CD8-positive, alpha-beta memory T cell (primary cell): ENCODE results near the gene ITGA4. TPM values are rescaled to one million over a fixed set of nuclear protein-coding genes. Genes with fewer than 3 reads are reported as not detected.

Experiments
- CTCF ChIA-PET: fragments of 350-600 bp; sonication (Branson Sonifier 250); formaldehyde crosslinking; loops from one replicate; lab custom pipeline; 2021; ENCODE audit warnings: antibody characterized with exemption; lab: Charles Lee
- POLR2A ChIA-PET: fragments of 350-600 bp; sonication (Branson Sonifier 250); formaldehyde crosslinking; loops from one replicate; lab custom pipeline; 2021; ENCODE audit warnings: antibody characterized with exemption; lab: Charles Lee
- DNase-seq, 5 donors: peaks; one replicate each; pipeline versions ENCODE4 v3.0.0 to v3.0.0-alpha.2; 2020 to 2022; ENCODE audit warnings: mixed read lengths in 1 of 5
- H3K27ac ChIP-seq: one replicate; pipeline ENCODE4 v1.7.0; 2013; ENCODE audit warnings: low read depth, mild to moderate bottlenecking, low read length, moderate library complexity
- H3K27me3 ChIP-seq: 2 replicates; pipeline ENCODE4 v1.7.0; 2013; ENCODE audit warnings: low read length, mild to moderate bottlenecking; ENCODE audit not compliant: insufficient read depth, poor library complexity, severe bottlenecking
- H3K36me3 ChIP-seq: 2 replicates; pipeline ENCODE4 v1.7.0; 2013; ENCODE audit warnings: mild to moderate bottlenecking, low read length, moderate library complexity; ENCODE audit not compliant: insufficient read depth
- H3K4me1 ChIP-seq: 2 replicates; pipeline ENCODE4 v1.7.0; 2013; ENCODE audit warnings: mild to moderate bottlenecking, low read length, moderate library complexity; ENCODE audit not compliant: insufficient read depth
- H3K4me3 ChIP-seq: 2 replicates; pipeline ENCODE4 v1.7.0; 2013; ENCODE audit warnings: mild to moderate bottlenecking, low read length
- H3K9me3 ChIP-seq: 2 replicates; pipeline ENCODE4 v1.7.0; 2013; ENCODE audit warnings: mild to moderate bottlenecking, low read length
- H3K27ac Mint-ChIP-seq, 8 donors: one replicate each; pipeline ENCODE4 v1.8.0; 2020 to 2021; ENCODE audit warnings: mixed read lengths in 8 of 8, mild to moderate bottlenecking in 6 of 8, inconsistent platforms in 3 of 8, moderate library complexity in 3 of 8
- H3K27me3 Mint-ChIP-seq, 2 donors: one replicate each; pipeline ENCODE4 v1.8.0; 2020 to 2021; ENCODE audit warnings: mixed read lengths in 2 of 2, mild to moderate bottlenecking in 1 of 2, moderate library complexity in 1 of 2
- H3K36me3 Mint-ChIP-seq, 3 donors: one replicate each; pipeline ENCODE4 v1.8.0; 2020 to 2021; ENCODE audit warnings: mixed read lengths in 3 of 3, inconsistent platforms in 1 of 3, mild to moderate bottlenecking in 1 of 3
- H3K4me1 Mint-ChIP-seq, 3 donors: one replicate each; pipeline ENCODE4 v1.8.0; 2020 to 2021; ENCODE audit warnings: mixed read lengths in 3 of 3, inconsistent platforms in 1 of 3, mild to moderate bottlenecking in 1 of 3
- H3K4me3 Mint-ChIP-seq, 7 donors: one replicate each; pipeline ENCODE4 v1.8.0; 2020 to 2021; ENCODE audit warnings: mixed read lengths in 7 of 7, mild to moderate bottlenecking in 6 of 7, moderate library complexity in 4 of 7, inconsistent platforms in 2 of 7
- H3K9me3 Mint-ChIP-seq, 5 donors: one replicate each; pipeline ENCODE4 v1.8.0; 2020 to 2022; ENCODE audit warnings: mixed read lengths in 5 of 5, mild to moderate bottlenecking in 3 of 5, moderate library complexity in 2 of 5, inconsistent platforms in 1 of 5
- polyA plus RNA-seq: library from polyadenylated mRNA; unstranded; fragments of 300-500 nt; fragmentation: Illumina TruSeq; gene quantifications from one replicate; pipeline ENCODE4 v1.2.3, GENCODE V29; 2021
- total RNA-seq, 2 experiments: library from RNA; stranded (reverse); gene quantifications; one replicate each; pipeline ENCODE4 v1.2.3, GENCODE V29; 2021

ITGA4 gene
- total and polyA plus RNA-seq, 3 experiments from 2014 or later, result 142 to 212 (median 142) TPM

DNA sequence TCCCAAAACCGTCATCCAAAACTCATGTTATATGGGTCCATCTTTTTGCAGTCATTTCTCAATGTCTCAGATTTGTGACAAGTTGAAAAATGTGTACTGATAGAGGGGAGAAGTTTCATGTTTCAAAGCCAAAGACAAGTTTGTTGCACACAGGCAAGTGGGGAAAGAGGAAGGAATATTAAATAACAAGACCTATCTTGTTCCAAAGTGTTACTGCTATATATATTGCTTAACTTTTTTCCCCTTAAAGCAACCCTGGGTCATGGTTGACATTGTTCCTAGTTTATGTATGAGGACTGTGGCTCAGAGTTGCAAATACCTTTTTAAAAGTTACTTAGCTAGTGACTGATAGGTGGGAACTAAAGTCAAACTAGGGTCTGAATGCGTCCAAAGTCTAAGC is 1.7 kb downstream of the ITGA4 start:
- Histone ChIP-seq H3K9me3 (no peaks in the 10 kb centered on the region), H3K27me3 (no peaks in the 10 kb centered on the region), H3K4me3 (peak overlapping the region; percentile 81), H3K27ac (peak overlapping the region; percentile 88), H3K4me1 (peaks cover 42% of the 10 kb centered on the region), H3K36me3 (no peaks in the 10 kb centered on the region)
- H3K36me3 Mint-ChIP-seq, result peaks cover 4 to 65% (median 13%) of the 10 kb centered on the region in 3 donors
- peaks cover 54 to 71% (median 61%) of the 10 kb centered on the region in 3 donors for H3K4me1 Mint-ChIP-seq
- ChIA-PET CTCF (interaction anchor here (0.8 to 6.4 kb wide), 5 partner anchors 8 to 280 kb away, joined by 3 to 52 read pairs (median 20); no protein-coding TSS in a partner anchor), POLR2A (interaction anchor here (0.6 to 1.2 kb wide), 3 partner anchors 40 to 338 kb away, joined by 3 read pairs; no protein-coding TSS in a partner anchor)
- peak overlapping the region; percentile 90 to 100 (median 95) for H3K4me3 Mint-ChIP-seq
- no peak for DNase-seq
- peak overlapping the region; percentile 88 to 99 (median 95) for H3K27ac Mint-ChIP-seq
- no peaks in the 10 kb centered on the region for H3K27me3 Mint-ChIP-seq
- no peaks in the 10 kb centered on the region for H3K9me3 Mint-ChIP-seq

DNA sequence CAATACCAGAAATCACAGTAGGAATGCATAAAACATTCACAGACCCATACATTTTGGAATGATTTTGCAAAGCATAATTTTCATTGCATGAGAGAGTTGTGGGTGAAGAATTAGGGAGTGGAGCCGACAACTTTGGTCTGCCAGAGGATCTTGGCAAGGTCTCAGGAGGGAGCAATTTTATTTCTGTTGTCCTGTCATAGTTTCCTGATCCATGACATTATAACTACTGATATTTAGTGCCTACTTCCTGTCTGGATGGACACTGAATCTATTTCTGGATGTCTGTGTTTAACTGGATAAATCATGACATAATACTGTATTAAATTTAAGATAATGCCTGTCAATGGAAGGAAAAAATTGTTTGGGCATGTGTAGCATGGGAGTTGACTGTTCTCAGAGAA is 2.4 kb downstream of the ITGA4 start:
- Mint-ChIP-seq H3K27ac (peak overlapping the region; percentile 88 to 99 (median 95)), H3K36me3 (peaks cover 4 to 72% (median 13%) of the 10 kb centered on the region in 3 donors), H3K4me3 (peak overlapping the region; percentile 90 to 100 (median 95)), H3K9me3 (no peaks in the 10 kb centered on the region), H3K4me1 (peaks cover 56 to 72% (median 61%) of the 10 kb centered on the region in 3 donors), H3K27me3 (no peaks in the 10 kb centered on the region)
- peak overlapping the region; percentile 88 for H3K27ac ChIP-seq
- no peaks in the 10 kb centered on the region for H3K9me3 ChIP-seq
- H3K27me3 ChIP-seq, result no peaks in the 10 kb centered on the region
- CTCF ChIA-PET, result interaction anchor here (0.8 to 6.4 kb wide), 6 partner anchors 8 to 355 kb away, joined by 3 to 52 read pairs (median 14); no protein-coding TSS in a partner anchor
- H3K4me3 ChIP-seq, result peak overlapping the region; percentile 81
- POLR2A ChIA-PET, result interaction anchor here (0.7 kb wide), 1 partner anchor 58 kb away, joined by 3 read pairs; no protein-coding TSS in a partner anchor
- no peak for DNase-seq
- H3K4me1 ChIP-seq, result peaks cover 46% of the 10 kb centered on the region
- no peaks in the 10 kb centered on the region for H3K36me3 ChIP-seq

DNA sequence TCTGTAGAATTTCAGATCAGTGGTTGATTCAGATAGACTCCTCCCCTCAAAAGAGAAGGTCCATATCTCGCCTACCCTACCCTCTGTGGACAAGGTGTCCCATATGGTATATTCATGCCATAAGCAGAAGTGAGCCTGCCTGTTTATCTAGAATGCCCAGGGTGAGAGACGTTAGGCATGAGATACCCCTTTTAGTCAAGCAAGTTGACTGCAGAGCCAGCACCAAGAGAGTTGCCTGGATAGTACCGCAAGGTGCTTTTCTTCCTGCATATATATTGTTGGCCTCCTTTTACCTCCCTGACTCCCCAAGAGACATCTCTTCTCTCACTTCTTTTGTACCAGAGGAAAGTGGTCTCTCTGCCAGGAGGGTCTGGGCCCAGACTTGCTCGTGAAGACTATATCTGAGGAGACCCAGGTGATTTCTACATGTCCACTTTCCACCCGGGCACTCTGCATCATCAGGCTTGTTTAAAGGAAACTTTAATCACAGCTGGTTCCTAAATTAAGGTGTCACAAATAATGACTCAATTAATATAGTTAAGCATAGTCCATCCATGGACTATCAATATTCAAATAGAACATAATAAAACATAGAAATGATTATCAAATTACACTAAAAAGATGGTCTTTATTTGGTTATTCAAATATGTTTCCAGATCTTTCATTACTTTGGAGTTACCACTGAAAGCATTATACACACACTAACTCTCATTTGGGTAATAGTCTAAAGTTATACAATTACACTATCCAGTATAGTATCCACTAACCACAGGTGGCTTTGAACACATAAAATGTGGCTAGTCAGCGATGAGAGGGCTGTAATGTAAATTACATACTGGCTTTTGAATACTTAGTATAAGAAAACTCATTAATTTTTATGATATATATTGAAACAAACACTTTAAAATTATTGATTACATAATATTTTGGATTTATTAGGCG is 4.1 kb downstream of the ITGA4 start:
- H3K4me1 Mint-ChIP-seq, result peaks cover 53 to 72% (median 60%) of the 10 kb centered on the region in 3 donors
- no peaks in the 10 kb centered on the region for H3K36me3 ChIP-seq
- H3K9me3 Mint-ChIP-seq, result no peaks in the 10 kb centered on the region
- H3K27me3 ChIP-seq, result no peaks in the 10 kb centered on the region
- ChIA-PET CTCF (interaction anchor here (0.7 to 2.1 kb wide), 4 partner anchors 22 to 395 kb away, joined by 3 to 7 read pairs (median 4); no protein-coding TSS in a partner anchor), POLR2A (interaction anchor here (0.6 to 1.6 kb wide), 2 partner anchors 67 to 291 kb away, joined by 3 read pairs; no protein-coding TSS in a partner anchor)
- H3K4me1 ChIP-seq, result peaks cover 42% of the 10 kb centered on the region
- no peak for DNase-seq
- peak overlapping the region; percentile 5 for H3K27ac ChIP-seq
- H3K9me3 ChIP-seq, result no peaks in the 10 kb centered on the region
- H3K4me3 ChIP-seq, result peak overlapping the region; percentile 81
- peak overlapping the region; percentile 85 to 99 (median 93) for H3K27ac Mint-ChIP-seq
- H3K4me3 Mint-ChIP-seq, result peak overlapping the region; percentile 90 to 100 (median 95)
- no peaks in the 10 kb centered on the region for H3K27me3 Mint-ChIP-seq
- peaks cover 4 to 84% (median 15%) of the 10 kb centered on the region in 3 donors for H3K36me3 Mint-ChIP-seq

DNA sequence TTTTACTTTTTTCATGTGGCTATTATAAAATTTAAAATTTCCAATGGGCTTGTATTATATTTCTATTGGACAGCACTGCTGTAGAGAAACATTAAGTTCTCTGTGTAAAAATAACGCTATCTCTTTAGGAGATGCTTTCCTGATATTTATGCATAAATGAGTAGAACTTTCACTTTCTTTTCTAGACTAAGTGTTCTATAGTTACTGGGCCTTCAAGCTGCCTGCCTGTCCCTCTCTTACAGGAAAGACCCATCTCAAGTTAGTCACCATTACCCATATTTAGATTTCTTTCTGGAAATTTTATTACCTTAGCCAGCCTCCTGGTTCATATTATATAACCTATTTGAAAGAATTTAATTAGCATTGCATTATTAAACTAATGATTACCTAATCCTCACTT is 4.8 kb downstream of the ITGA4 start:
- peaks cover 53 to 70% (median 61%) of the 10 kb centered on the region in 3 donors for H3K4me1 Mint-ChIP-seq
- no peak for DNase-seq
- H3K27me3 ChIP-seq, result no peaks in the 10 kb centered on the region
- ChIA-PET POLR2A (interaction anchor here (0.6 to 1.6 kb wide), 2 partner anchors 67 to 292 kb away, joined by 3 read pairs; no protein-coding TSS in a partner anchor), CTCF (interaction anchor here (2.1 kb wide), 1 partner anchor 23 kb away, joined by 7 read pairs; no protein-coding TSS in a partner anchor)
- H3K9me3 ChIP-seq, result no peaks in the 10 kb centered on the region
- H3K27ac Mint-ChIP-seq, result peak overlapping the region; percentile 74 to 97 (median 90)
- peaks cover 4 to 83% (median 15%) of the 10 kb centered on the region in 3 donors for H3K36me3 Mint-ChIP-seq
- no peaks in the 10 kb centered on the region for H3K9me3 Mint-ChIP-seq
- no peaks in the 10 kb centered on the region for H3K27me3 Mint-ChIP-seq
- no peak overlapping the region for H3K27ac ChIP-seq
- no peaks in the 10 kb centered on the region for H3K36me3 ChIP-seq
- H3K4me3 ChIP-seq, result peak overlapping the region; percentile 10
- peaks cover 43% of the 10 kb centered on the region for H3K4me1 ChIP-seq
- H3K4me3 Mint-ChIP-seq, result peak overlapping the region; percentile 64 to 100 (median 75)

DNA sequence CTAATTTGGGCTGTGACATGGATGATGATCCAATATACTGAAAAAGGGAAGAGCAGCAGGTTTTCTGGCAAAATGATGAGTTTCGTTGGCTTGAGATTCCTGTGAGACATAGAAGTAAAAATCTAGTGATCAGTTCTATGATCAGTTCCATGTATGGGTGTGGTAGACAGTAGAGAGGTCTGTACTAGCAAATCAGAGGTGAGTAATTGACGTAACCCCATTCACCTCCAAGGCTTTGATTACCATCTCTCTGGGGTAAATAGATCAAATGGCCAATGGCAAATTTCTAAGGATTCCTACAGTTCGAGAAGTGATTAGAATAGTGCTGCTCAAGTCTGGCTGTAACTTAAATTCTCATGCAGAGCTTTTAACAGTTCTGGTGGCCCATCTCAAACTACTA is 6.4 kb downstream of the ITGA4 start:
- no peaks in the 10 kb centered on the region for H3K36me3 ChIP-seq
- CTCF ChIA-PET, result interaction anchor here (1.6 kb wide), 1 partner anchor 9 kb away, joined by 4 read pairs; no protein-coding TSS in a partner anchor
- H3K9me3 Mint-ChIP-seq, result no peaks in the 10 kb centered on the region
- no peak overlapping the region for H3K27ac ChIP-seq
- H3K4me3 ChIP-seq, result peak overlapping the region; percentile 3
- H3K27ac Mint-ChIP-seq, result peak overlapping the region; percentile 71 to 97 (median 90)
- H3K27me3 Mint-ChIP-seq, result no peaks in the 10 kb centered on the region
- DNase-seq, result no peak
- no peaks in the 10 kb centered on the region for H3K9me3 ChIP-seq
- H3K4me1 Mint-ChIP-seq, result peaks cover 68 to 86% (median 77%) of the 10 kb centered on the region in 3 donors
- peaks cover under 1 to 86% (median 16%) of the 10 kb centered on the region in 3 donors for H3K36me3 Mint-ChIP-seq
- H3K4me3 Mint-ChIP-seq, result peak overlapping the region; percentile 64 to 100 (median 75)
- H3K27me3 ChIP-seq, result no peaks in the 10 kb centered on the region
- POLR2A ChIA-PET, result no interaction called here
- peaks cover 57% of the 10 kb centered on the region for H3K4me1 ChIP-seq

DNA sequence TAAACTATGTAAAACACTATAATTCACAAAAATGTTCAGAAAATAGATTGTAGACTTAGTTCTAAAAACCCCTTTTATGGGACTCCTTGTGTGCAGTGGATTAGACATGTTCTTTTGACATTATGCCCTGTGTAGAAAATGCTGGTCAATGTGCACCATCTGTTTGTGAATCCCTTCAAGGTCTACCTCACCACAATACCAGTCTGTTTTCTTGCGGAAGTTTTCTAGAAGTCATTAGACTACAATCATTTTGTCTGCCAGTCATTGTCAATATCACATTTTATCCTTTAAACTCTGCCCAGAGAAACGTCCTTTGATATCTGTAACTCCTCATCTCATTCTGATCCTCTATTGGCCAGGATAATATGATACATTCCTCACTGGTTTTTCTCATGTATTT is 7.8 kb downstream of the ITGA4 start:
- Mint-ChIP-seq H3K36me3 (peaks cover 8 to 83% (median 17%) of the 10 kb centered on the region in 3 donors), H3K9me3 (no peaks in the 10 kb centered on the region), H3K27me3 (no peaks in the 10 kb centered on the region), H3K4me3 (peak overlapping the region; percentile 64 to 100 (median 75)), H3K4me1 (peaks cover 69 to 88% (median 87%) of the 10 kb centered on the region in 3 donors), H3K27ac (peak overlapping the region; percentile 79 to 97 (median 90))
- H3K4me1 ChIP-seq, result peaks cover 57% of the 10 kb centered on the region
- no peak overlapping the region for H3K4me3 ChIP-seq
- POLR2A ChIA-PET, result no interaction called here
- DNase-seq, result no peak
- no peaks in the 10 kb centered on the region for H3K27me3 ChIP-seq
- no peaks in the 10 kb centered on the region for H3K9me3 ChIP-seq
- H3K36me3 ChIP-seq, result no peaks in the 10 kb centered on the region
- CTCF ChIA-PET, result interaction anchor here (1.1 kb wide), 1 partner anchor 155 kb away, joined by 4 read pairs; no protein-coding TSS in a partner anchor
- no peak overlapping the region for H3K27ac ChIP-seq

DNA sequence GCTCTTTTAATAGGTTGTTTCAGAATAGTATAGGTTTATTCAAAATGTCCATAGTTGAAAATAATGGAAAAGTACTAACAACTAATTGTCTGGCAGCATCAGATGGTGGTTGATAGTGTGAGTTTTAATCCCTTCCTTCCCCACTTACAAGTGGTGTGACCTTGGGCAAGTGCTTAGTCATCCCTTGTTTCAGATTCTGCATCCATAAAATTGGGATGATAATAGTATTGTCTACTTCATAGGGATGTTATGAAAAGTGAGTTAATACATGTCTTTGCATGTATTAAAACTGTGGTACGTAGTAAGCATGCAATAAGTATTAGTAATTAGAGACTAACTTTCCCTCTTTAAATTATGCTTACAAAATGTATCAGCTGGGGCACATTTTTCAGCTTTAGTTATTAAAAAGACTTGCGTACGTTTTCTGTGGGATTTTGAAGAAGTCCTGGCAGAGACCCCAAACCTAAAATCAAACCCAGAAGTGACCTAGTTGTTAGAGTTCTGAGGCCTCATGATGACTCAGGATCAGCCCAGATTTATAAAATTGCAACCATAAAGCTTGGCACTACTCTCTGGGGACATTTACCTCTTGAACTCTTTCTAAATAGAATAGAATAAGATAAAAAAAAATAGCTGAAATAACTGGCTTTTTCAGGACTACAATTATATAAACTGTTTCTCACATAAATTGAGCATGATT is 8.6 kb downstream of the ITGA4 start:
- H3K4me3 Mint-ChIP-seq, result peak overlapping the region; percentile 64 to 100 (median 75)
- H3K4me3 ChIP-seq, result peak overlapping the region; percentile 12
- no peaks in the 10 kb centered on the region for H3K27me3 Mint-ChIP-seq

More for the DNA sequence above, 8.6 kb downstream of the ITGA4 start:
- peak overlapping the region; percentile 79 to 97 (median 90) for H3K27ac Mint-ChIP-seq
- peaks cover 76 to 93% (median 88%) of the 10 kb centered on the region in 3 donors for H3K4me1 Mint-ChIP-seq
- Histone ChIP-seq H3K27me3 (no peaks in the 10 kb centered on the region), H3K36me3 (no peaks in the 10 kb centered on the region), H3K9me3 (no peaks in the 10 kb centered on the region), H3K4me1 (peaks cover 65% of the 10 kb centered on the region), H3K27ac (no peak overlapping the region)
- DNase-seq, result no peak
- ChIA-PET POLR2A (interaction anchor here (0.6 to 2.1 kb wide), 3 partner anchors 8 to 388 kb away, joined by 3 to 15 read pairs (median 3); partner anchors contain the start of gene ITGA4), CTCF (interaction anchor here (0.6 to 3.9 kb wide), 31 partner anchors 9 to 390 kb away, joined by 3 to 52 read pairs (median 4); partner anchors contain the start of gene ITGA4)
- H3K36me3 Mint-ChIP-seq, result peaks cover 8 to 82% (median 16%) of the 10 kb centered on the region in 3 donors
- H3K9me3 Mint-ChIP-seq, result no peaks in the 10 kb centered on the region
